ENCODE measurements around the gene SLC8A3.
"Not testable (repeated sequence)": the region's sequence is repeated elsewhere in the genome, so short reads cannot be mapped to it uniquely, and the experiment has no call there.

SLC8A3 gene

GRCh38 chr14:70188659-70189455 is at the start of gene SLC8A3:
TSS of gene SLC8A3 (minus strand) at chr14:70188951. CDS start at chr14:70168422, 20,529 bp downstream.
- DNase-seq: no peak

GRCh38 chr14:70237710-70238109 is 49.0 kb upstream of the SLC8A3 start:
- no peak for DNase-seq

GRCh38 chr14:70234066-70234950 is 45.6 kb upstream of the SLC8A3 start:
- DNase-seq: no peak

GRCh38 chr14:70231756-70232544 is 43.2 kb upstream of the SLC8A3 start:
- not testable (repeated sequence) for DNase-seq

GRCh38 chr14:70229877-70230640 is 41.3 kb upstream of the SLC8A3 start:
- DNase-seq: not testable (repeated sequence)

- DNase-seq: no peak
These were observed 25.1 kb upstream of the SLC8A3 start for GRCh38 chr14:70213721-70214282.

GRCh38 chr14:70212752-70213151 is 24.0 kb upstream of the SLC8A3 start:
- DNase-seq: no peak

GRCh38 chr14:70208380-70208779 is 19.6 kb upstream of the SLC8A3 start:
- no peak for DNase-seq

- DNase-seq: no peak
These were observed 14.9 kb upstream of the SLC8A3 start for GRCh38 chr14:70203686-70204085.

- no peak for DNase-seq
These were observed 13.2 kb upstream of the SLC8A3 start for GRCh38 chr14:70201994-70202393.

- no peak for DNase-seq
These were observed 4.6 kb upstream of the SLC8A3 start for GRCh38 chr14:70193396-70193795.

GRCh38 chr14:70192915-70193314 is 4.2 kb upstream of the SLC8A3 start:
- DNase-seq: no peak

- DNase-seq: no peak
These were observed 1.4 kb upstream of the SLC8A3 start for GRCh38 chr14:70190156-70190555.

- DNase-seq: no peak
These were observed 816 bp upstream of the SLC8A3 start for GRCh38 chr14:70189456-70190077.

- no peak for DNase-seq
These were observed 461 bp downstream of the SLC8A3 start for GRCh38 chr14:70188322-70188658.

GRCh38 chr14:70186900-70187451 is 1.8 kb downstream of the SLC8A3 start:
- DNase-seq: no peak

- no peak for DNase-seq
These were observed 4.8 kb downstream of the SLC8A3 start for GRCh38 chr14:70183991-70184390.

GRCh38 chr14:70181276-70181675 is 7.5 kb downstream of the SLC8A3 start:
- no peak for DNase-seq

- DNase-seq: no peak
These were observed 8.0 kb downstream of the SLC8A3 start for GRCh38 chr14:70180718-70181117.

GRCh38 chr14:70177081-70177800 is 11.5 kb downstream of the SLC8A3 start:
- DNase-seq: no peak

GRCh38 chr14:70173569-70173968 is 15.2 kb downstream of the SLC8A3 start:
- no peak for DNase-seq
